ENCODE results near the gene CBX3.
"Not testable (repeated sequence)": the region's sequence is repeated elsewhere in the genome, so short reads cannot be mapped to it uniquely, and the experiment has no call there.

CBX3 gene

GRCh38 chr7:26188206-26188956 lies 13.2 kb upstream of the CBX3 start:
- no peak for DNase-seq (ENCODE audit: low read depth)

GRCh38 chr7:26188957-26189541 lies 12.5 kb upstream of the CBX3 start:
- no peak for DNase-seq (ENCODE audit: low read depth)

- DNase-seq (ENCODE audit: low read depth): no peak
These were observed 11.8 kb upstream of the CBX3 start for GRCh38 chr7:26189697-26190096.

GRCh38 chr7:26190417-26190869 lies 11.1 kb upstream of the CBX3 start:
- DNase-seq (ENCODE audit: low read depth): no peak

GRCh38 chr7:26191233-26191973 lies 10.1 kb upstream of the CBX3 start:
- DNase-seq (ENCODE audit: low read depth): no peak

- DNase-seq (ENCODE audit: low read depth): no peak
These were observed 9.5 kb upstream of the CBX3 start for GRCh38 chr7:26191974-26192479.

- DNase-seq (ENCODE audit: low read depth): no peak
These were observed 9.0 kb upstream of the CBX3 start for GRCh38 chr7:26192485-26193087.

- no peak for DNase-seq (ENCODE audit: low read depth)
These were observed 7.9 kb upstream of the CBX3 start for GRCh38 chr7:26193432-26194207.

GRCh38 chr7:26194764-26195163 lies 6.8 kb upstream of the CBX3 start:
- not testable (repeated sequence) for DNase-seq (ENCODE audit: low read depth)

- no peak for DNase-seq (ENCODE audit: low read depth)
These were observed 6.4 kb upstream of the CBX3 start for GRCh38 chr7:26195182-26195581.

GRCh38 chr7:26195867-26196657 lies 5.5 kb upstream of the CBX3 start:
- DNase-seq (ENCODE audit: low read depth): no peak

GRCh38 chr7:26197153-26198115 lies 4.1 kb upstream of the CBX3 start:
- DNase-seq (ENCODE audit: low read depth): no peak

- DNase-seq (ENCODE audit: low read depth): no peak
These were observed 3.3 kb upstream of the CBX3 start for GRCh38 chr7:26198133-26198780.

GRCh38 chr7:26198781-26199169 lies 2.8 kb upstream of the CBX3 start:
- no peak for DNase-seq (ENCODE audit: low read depth)

GRCh38 chr7:26199301-26200037 lies 2.1 kb upstream of the CBX3 start:
- DNase-seq (ENCODE audit: low read depth): peak; percentile 38

GRCh38 chr7:26200038-26200443 lies 1.5 kb upstream of the CBX3 start:
- peak; percentile 41 for DNase-seq (ENCODE audit: low read depth)

GRCh38 chr7:26200444-26201246 lies 900 bp upstream of the CBX3 start, which contains the start of gene HNRNPA2B1:
Gene HNRNPA2B1 (minus strand): TSS chr7:26200746. CDS start chr7:26200577, 169 bp downstream.
- DNase-seq (ENCODE audit: low read depth): peak; percentile 95
